HG02610 (cell line): Measurements from ENCODE around the gene TBCD.
"Not testable (repeated sequence)": the region's sequence is repeated elsewhere in the genome, so short reads cannot be mapped to it uniquely, and the experiment has no call there.

Source experiments
- ATAC-seq: cut with Tn5 transposase; IDR thresholded peaks from one replicate; pipeline ENCODE4 v1.9.1; 2021; ENCODE audit warnings: mild to moderate bottlenecking, moderate library complexity; ENCODE audit not compliant: unreplicated experiment

The TBCD gene

GRCh38 chr17:82965371-82965770, 213.5 kb downstream of the TBCD start:
- ATAC-seq, result no peak

GRCh38 chr17:82966415-82966814, 214.6 kb downstream of the TBCD start:
- ATAC-seq, result no peak

- ATAC-seq, result no peak
These were observed 215.6 kb downstream of the TBCD start for GRCh38 chr17:82967268-82968032.

- not testable (repeated sequence) for ATAC-seq
These were observed 216.4 kb downstream of the TBCD start for GRCh38 chr17:82968033-82968841.

- no peak for ATAC-seq
These were observed 218.2 kb downstream of the TBCD start for GRCh38 chr17:82970067-82970466.

GRCh38 chr17:82970818-82971590, 219.1 kb downstream of the TBCD start:
- no peak for ATAC-seq

GRCh38 chr17:82972836-82973372, 221.0 kb downstream of the TBCD start:
- no peak for ATAC-seq

GRCh38 chr17:82973456-82974135, 221.7 kb downstream of the TBCD start:
- no peak for ATAC-seq

GRCh38 chr17:82974136-82974952, 222.5 kb downstream of the TBCD start:
- no peak for ATAC-seq

- no peak for ATAC-seq
These were observed 225.2 kb downstream of the TBCD start for GRCh38 chr17:82976982-82977488.

- ATAC-seq, result no peak
These were observed 225.7 kb downstream of the TBCD start for GRCh38 chr17:82977606-82978005.

GRCh38 chr17:82978765-82979349, 227.0 kb downstream of the TBCD start:
- ATAC-seq, result no peak

GRCh38 chr17:82979718-82980117, 227.9 kb downstream of the TBCD start:
- no peak for ATAC-seq

- ATAC-seq, result no peak
These were observed 228.8 kb downstream of the TBCD start for GRCh38 chr17:82980632-82981031.

- ATAC-seq, result no peak
These were observed 229.4 kb downstream of the TBCD start for GRCh38 chr17:82981141-82981730.

- ATAC-seq, result no peak
These were observed 231.8 kb downstream of the TBCD start for GRCh38 chr17:82983510-82984248.

GRCh38 chr17:82984249-82984617, 232.4 kb downstream of the TBCD start:
- ATAC-seq, result not testable (repeated sequence)
